Activated naive CD4-positive, alpha-beta T cell treated with anti-CD3 and anti-CD28 coated beads, Interleukin-2, amount 10 ng/mL, durations not matched to agents 7 days and 5 days (primary cell): ENCODE measurements around the gene CDKN1A.
"Not testable (repeated sequence)": the region's sequence is repeated elsewhere in the genome, so short reads cannot be mapped to it uniquely, and the experiment has no call there.

ENCODE experiments used
- CTCF ChIA-PET: fragments of 350-600 bp; sonication (Branson Sonifier 250); formaldehyde crosslinking; loops from one replicate; lab custom pipeline; 2021; ENCODE audit warnings: antibody characterized with exemption; lab: Charles Lee
- DNase-seq: peaks from one replicate; pipeline ENCODE4 v3.0.0-alpha.2; 2020
- H3K27ac Mint-ChIP-seq: one replicate; pipeline ENCODE4 v1.8.0; 2021; ENCODE audit warnings: mild to moderate bottlenecking, moderate library complexity, mixed read lengths
- H3K27me3 Mint-ChIP-seq: one replicate; pipeline ENCODE4 v1.8.0; 2021; ENCODE audit warnings: mild to moderate bottlenecking, mixed read lengths
- H3K36me3 Mint-ChIP-seq: one replicate; pipeline ENCODE4 v1.8.0; 2021; ENCODE audit warnings: mixed read lengths
- H3K4me1 Mint-ChIP-seq: one replicate; pipeline ENCODE4 v1.8.0; 2021; ENCODE audit warnings: mixed read lengths
- H3K4me3 Mint-ChIP-seq: one replicate; pipeline ENCODE4 v1.8.0; 2021; ENCODE audit warnings: mild to moderate bottlenecking, moderate library complexity, mixed read lengths
- H3K9me3 Mint-ChIP-seq: one replicate; pipeline ENCODE4 v1.8.0; 2021; ENCODE audit warnings: mixed read lengths

The CDKN1A gene

DNA sequence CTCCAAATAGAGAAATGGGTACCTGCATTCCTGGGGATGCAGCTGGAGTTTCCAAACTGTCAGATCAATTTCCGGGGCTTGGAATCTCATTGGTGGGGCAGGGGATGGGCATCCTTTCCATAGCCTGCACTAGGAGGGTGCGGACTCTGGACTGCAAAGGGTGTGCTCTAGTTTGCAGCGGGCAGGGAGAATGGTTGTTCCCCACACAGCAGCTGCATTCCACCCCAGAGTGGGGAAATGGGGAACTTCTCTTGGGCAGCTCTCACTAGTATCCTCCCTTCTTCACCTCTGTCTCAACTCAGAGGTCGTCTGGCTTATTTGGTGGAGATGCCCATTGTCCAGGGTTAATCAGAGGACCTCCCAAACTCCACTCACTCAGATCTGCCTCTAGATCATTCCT, 34.5 kb upstream of the CDKN1A start:
- Mint-ChIP-seq H3K27ac (no peak overlapping the region), H3K27me3 (peaks cover 46% of the 10 kb centered on the region), H3K4me1 (no peaks in the 10 kb centered on the region), H3K4me3 (no peak overlapping the region), H3K9me3 (no peaks in the 10 kb centered on the region), H3K36me3 (no peaks in the 10 kb centered on the region)
- DNase-seq: no peak
- CTCF ChIA-PET: interaction anchor here (1.5 kb wide), 1 partner anchor 115 kb away, joined by 3 read pairs; no protein-coding TSS in a partner anchor

- H3K27me3 Mint-ChIP-seq: peaks cover 71% of the 10 kb centered on the region
- CTCF ChIA-PET: no interaction called here
- H3K4me3 Mint-ChIP-seq: no peak overlapping the region
- no peaks in the 10 kb centered on the region for H3K9me3 Mint-ChIP-seq
- H3K36me3 Mint-ChIP-seq: no peaks in the 10 kb centered on the region
- no peak for DNase-seq
- no peak overlapping the region for H3K27ac Mint-ChIP-seq
- no peaks in the 10 kb centered on the region for H3K4me1 Mint-ChIP-seq
Observed at GRCh38 chr6:36649086-36649485, 29.4 kb upstream of the CDKN1A start.

DNA sequence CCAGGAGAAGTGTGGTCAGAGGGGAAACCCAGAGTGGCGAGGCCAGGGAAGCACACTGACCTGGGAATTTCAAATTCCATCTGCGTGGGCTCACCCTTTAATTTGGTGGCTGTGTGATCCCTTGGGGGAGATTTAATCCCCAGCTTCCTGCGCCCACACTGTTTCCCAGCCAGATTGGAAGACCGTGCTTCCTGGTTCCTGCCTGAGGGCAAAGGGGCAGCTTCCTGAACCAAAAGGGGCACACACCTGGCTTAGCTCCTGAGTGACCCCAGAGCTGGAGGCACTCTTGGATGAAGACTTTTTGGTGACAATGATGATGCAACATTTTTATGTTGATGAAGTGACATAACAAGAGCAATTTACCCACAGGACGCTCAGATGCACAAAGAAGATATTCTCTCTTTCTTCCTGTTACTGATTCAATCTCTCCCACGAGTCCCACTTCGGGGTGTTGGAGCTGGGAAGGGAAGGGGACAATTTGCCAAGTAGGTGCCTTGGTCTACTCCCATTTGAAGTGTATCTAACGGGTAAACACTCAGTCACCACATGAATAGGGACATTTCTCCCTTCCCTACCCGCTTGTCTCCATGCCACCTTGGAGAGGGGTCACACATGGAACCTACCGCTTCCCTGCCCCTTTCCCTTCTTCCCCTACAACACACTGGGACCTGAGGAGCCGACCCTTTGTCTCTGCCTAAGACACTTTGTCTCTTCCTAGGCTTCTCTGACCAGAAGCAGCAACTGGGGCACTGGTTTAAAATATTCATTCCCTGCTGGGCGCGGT, 28.6 kb upstream of the CDKN1A start:
- CTCF ChIA-PET: no interaction called here
- no peak overlapping the region for H3K27ac Mint-ChIP-seq

DNA sequence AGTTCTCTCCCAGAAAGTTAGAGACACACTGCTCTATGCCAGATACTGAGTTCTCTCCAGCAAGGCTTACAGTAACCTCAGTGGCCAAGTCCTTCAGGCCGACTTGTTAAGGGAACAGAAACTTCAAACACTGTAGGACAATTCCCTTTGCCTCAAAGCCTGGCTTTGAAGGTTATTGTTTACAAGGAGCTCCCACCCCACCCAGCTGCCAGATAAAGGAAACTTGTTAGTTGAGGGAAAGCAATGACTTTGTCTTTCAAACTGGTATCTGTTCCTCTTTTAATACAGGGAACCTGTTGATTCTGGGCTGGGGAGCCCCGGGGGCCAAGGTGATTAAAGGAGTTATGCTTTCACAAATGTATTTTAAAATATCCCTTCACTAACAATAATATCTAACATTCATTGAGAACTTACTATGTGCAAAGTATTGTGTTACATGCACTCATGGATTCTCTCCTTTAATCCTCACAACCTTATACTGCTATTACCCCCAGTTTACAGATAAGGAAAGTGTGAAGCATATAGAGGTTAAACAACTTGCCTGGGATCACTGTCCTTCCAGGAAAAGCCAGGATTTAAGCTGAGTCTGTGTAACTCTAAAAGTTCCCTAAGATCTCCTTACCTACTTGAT, 27.6 kb upstream of the CDKN1A start:
- no peaks in the 10 kb centered on the region for H3K4me1 Mint-ChIP-seq
- CTCF ChIA-PET: interaction anchor here (1.2 kb wide), 1 partner anchor 16 kb away, joined by 3 read pairs; no protein-coding TSS in a partner anchor
- no peaks in the 10 kb centered on the region for H3K36me3 Mint-ChIP-seq
- H3K27me3 Mint-ChIP-seq: peaks cover 78% of the 10 kb centered on the region
- no peak overlapping the region for H3K4me3 Mint-ChIP-seq
- no peak for DNase-seq
- no peaks in the 10 kb centered on the region for H3K9me3 Mint-ChIP-seq
- no peak overlapping the region for H3K27ac Mint-ChIP-seq

More for the DNA sequence above, 28.6 kb upstream of the CDKN1A start:
- DNase-seq: no peak
- peaks cover 71% of the 10 kb centered on the region for H3K27me3 Mint-ChIP-seq
- H3K4me1 Mint-ChIP-seq: no peaks in the 10 kb centered on the region
- no peaks in the 10 kb centered on the region for H3K36me3 Mint-ChIP-seq
- no peaks in the 10 kb centered on the region for H3K9me3 Mint-ChIP-seq
- H3K4me3 Mint-ChIP-seq: no peak overlapping the region

DNA sequence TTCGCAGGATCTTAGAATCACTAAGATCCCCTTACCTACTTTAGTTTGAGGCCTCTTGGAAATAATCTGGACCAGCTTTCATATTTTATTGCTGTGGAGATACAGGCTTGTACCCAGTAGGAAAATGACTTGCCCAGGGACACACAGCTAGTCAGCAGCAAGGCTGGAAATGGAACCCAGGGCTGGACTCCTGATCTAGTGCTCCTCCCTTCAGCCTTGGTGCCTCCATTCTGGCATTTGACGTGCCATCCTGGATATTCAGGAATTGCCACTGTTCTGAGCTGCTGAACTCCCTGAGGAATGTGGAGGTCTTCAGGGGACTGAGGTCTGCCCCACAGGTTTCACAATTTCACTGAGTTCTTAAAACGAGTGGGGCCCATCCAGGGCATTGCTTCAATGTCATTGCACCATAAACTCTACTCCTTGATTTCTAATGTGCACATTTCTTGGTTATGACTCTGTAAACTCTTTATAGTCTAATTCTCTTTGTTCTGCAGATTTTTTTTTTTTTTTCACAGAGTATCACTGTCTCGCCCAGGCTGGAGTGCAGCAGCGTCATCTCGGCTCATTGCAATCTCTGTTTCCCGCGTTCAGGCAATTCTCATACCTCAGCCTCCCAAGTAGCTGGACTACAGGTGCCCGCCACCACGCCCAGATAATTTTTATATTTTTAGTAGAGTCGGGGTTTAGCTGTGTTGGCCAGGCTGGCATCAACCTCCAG, 26.7 kb upstream of the CDKN1A start:
- Mint-ChIP-seq H3K4me3 (no peak overlapping the region), H3K27me3 (peaks cover 80% of the 10 kb centered on the region)

DNA sequence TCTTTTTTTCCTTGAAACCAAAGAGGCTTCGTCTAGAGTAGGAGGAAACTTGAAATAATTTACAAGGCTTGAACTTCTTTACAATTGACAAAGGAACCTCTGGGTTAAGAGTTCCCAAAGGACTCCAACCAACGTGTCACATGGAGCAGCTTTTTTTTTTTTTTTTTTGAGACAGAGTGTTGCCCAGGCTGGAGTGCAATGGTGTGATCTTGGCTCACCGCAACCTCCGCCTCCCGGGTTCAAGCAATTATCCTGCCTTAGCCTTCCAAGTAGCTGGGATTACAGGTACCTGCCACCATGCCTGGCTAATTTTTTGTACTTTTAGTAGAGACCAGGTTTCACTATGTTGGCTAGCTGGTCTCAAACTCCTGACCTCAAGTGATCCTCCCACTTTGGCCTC, 24.0 kb upstream of the CDKN1A start:
- not testable (repeated sequence) for DNase-seq, H3K4me3 Mint-ChIP-seq, H3K27ac Mint-ChIP-seq, H3K4me1 Mint-ChIP-seq, H3K36me3 Mint-ChIP-seq, H3K9me3 Mint-ChIP-seq
- H3K27me3 Mint-ChIP-seq: peaks cover 80% of the 10 kb centered on the region
- CTCF ChIA-PET: interaction anchor here (0.7 to 1.4 kb wide), 2 partner anchors 20 to 29 kb away, joined by 3 to 4 read pairs; no protein-coding TSS in a partner anchor

More for the DNA sequence above, 26.7 kb upstream of the CDKN1A start:
- Mint-ChIP-seq H3K36me3 (no peaks in the 10 kb centered on the region), H3K27ac (no peak overlapping the region), H3K9me3 (no peaks in the 10 kb centered on the region), H3K4me1 (no peaks in the 10 kb centered on the region)
- DNase-seq: no peak
- CTCF ChIA-PET: interaction anchor here (1.2 kb wide), 1 partner anchor 15 kb away, joined by 3 read pairs; no protein-coding TSS in a partner anchor

DNA sequence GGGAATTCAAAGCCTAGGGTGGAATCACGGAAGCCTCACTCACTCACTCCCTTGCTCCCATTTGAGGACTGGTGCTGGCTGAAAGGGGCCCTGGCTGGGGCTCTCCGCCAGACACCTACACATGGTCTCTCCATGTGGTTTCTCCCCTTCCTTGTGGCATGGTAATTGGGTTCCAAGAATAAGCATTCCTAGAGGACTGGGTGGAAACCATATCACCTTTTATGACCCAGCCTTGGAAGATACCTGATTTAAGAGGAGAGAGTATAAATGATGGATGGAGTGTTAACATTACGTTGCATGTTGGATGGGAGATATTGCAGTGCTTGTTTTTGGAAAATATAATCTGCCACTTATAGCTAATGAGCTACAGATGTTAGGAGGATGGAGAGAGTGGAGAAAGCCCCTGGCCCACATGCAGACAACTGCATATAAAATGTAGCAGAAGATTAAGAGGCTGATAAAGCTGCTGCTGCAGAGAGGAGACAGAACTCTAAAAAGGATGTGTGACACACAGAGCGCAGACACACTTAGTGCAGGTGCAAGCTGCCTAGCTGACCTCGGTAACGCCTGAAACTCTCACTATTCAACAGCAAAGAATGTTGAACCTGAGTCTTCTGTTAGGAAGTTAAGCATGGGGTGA, 23.3 kb upstream of the CDKN1A start:
- no peaks in the 10 kb centered on the region for H3K4me1 Mint-ChIP-seq
- no peaks in the 10 kb centered on the region for H3K36me3 Mint-ChIP-seq
- no peak overlapping the region for H3K27ac Mint-ChIP-seq
- H3K27me3 Mint-ChIP-seq: peaks cover 72% of the 10 kb centered on the region
- no peak overlapping the region for H3K4me3 Mint-ChIP-seq
- CTCF ChIA-PET: interaction anchor here (0.7 to 1.4 kb wide), 2 partner anchors 21 to 30 kb away, joined by 3 to 4 read pairs; no protein-coding TSS in a partner anchor
- DNase-seq: no peak
- no peaks in the 10 kb centered on the region for H3K9me3 Mint-ChIP-seq

DNA sequence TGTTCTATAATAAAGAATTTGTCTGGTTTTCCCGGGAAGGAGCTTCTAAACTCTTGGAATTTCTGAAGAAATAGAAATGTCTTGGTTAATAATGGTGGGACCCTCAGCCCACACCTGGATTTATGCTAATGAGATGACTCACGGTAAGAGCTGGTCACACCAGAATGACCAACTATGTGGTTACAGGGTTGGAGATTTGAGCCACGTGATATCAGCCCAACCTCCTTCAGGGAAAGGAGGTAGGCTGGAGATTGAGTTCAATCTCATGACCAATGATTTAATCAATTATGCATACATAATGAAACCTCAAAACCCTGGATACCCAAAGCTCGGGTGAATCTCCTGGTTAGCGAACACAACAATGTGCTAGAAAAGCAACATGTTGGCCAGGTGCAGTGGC, 22.1 kb upstream of the CDKN1A start:
- peaks cover 60% of the 10 kb centered on the region for H3K27me3 Mint-ChIP-seq
- no peaks in the 10 kb centered on the region for H3K9me3 Mint-ChIP-seq
- H3K4me1 Mint-ChIP-seq: no peaks in the 10 kb centered on the region
- no peak for DNase-seq
- H3K27ac Mint-ChIP-seq: no peak overlapping the region
- no peaks in the 10 kb centered on the region for H3K36me3 Mint-ChIP-seq
- CTCF ChIA-PET: interaction anchor here (0.6 to 1.2 kb wide), 2 partner anchors 103 to 491 kb away, joined by 3 read pairs; no protein-coding TSS in a partner anchor
- no peak overlapping the region for H3K4me3 Mint-ChIP-seq

- Mint-ChIP-seq H3K4me3 (no peak overlapping the region), H3K4me1 (peaks cover 3% of the 10 kb centered on the region), H3K36me3 (no peaks in the 10 kb centered on the region), H3K27me3 (peaks cover 52% of the 10 kb centered on the region), H3K9me3 (no peaks in the 10 kb centered on the region), H3K27ac (no peak overlapping the region)
- no peak for DNase-seq
- CTCF ChIA-PET: interaction anchor here (1.2 kb wide), 1 partner anchor 102 kb away, joined by 3 read pairs; no protein-coding TSS in a partner anchor
Observed at GRCh38 chr6:36657271-36657670, 21.2 kb upstream of the CDKN1A start.

GRCh38 chr6:36657942-36658544, 20.5 kb upstream of the CDKN1A start:
- Mint-ChIP-seq H3K27me3 (peaks cover 46% of the 10 kb centered on the region), H3K27ac (no peak overlapping the region), H3K36me3 (no peaks in the 10 kb centered on the region), H3K9me3 (no peaks in the 10 kb centered on the region), H3K4me3 (no peak overlapping the region), H3K4me1 (peaks cover 11% of the 10 kb centered on the region)
- no peak for DNase-seq
- CTCF ChIA-PET: no interaction called here

DNA sequence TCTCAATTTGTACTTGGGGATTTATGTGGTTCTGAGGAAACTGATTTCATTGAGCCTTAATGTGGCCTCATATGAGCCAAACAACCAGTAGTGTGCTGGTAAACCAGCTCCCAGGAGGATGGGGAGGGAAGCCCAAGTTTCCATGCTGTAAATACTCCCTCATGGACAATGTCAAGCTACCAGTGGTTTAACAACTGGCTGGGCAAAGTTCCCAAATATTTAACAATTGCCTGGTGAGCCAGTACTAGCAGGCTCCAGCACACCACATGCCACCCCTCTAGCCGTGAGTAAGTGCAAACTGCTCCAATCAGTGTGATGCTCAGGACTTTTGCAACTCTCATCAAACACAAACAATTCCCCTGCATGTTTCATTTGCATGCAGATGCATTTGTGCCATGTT, 19.2 kb upstream of the CDKN1A start:
- Mint-ChIP-seq H3K4me1 (peaks cover 21% of the 10 kb centered on the region), H3K27ac (no peak overlapping the region), H3K27me3 (peaks cover 36% of the 10 kb centered on the region), H3K9me3 (no peaks in the 10 kb centered on the region), H3K36me3 (no peaks in the 10 kb centered on the region), H3K4me3 (no peak overlapping the region)
- no peak for DNase-seq
- CTCF ChIA-PET: interaction anchor here (1.2 kb wide), 1 partner anchor 123 kb away, joined by 3 read pairs; no protein-coding TSS in a partner anchor

- H3K27me3 Mint-ChIP-seq: peaks cover 20% of the 10 kb centered on the region
- H3K9me3 Mint-ChIP-seq: no peaks in the 10 kb centered on the region
- no peak overlapping the region for H3K4me3 Mint-ChIP-seq
- CTCF ChIA-PET: no interaction called here
- H3K36me3 Mint-ChIP-seq: no peaks in the 10 kb centered on the region
- H3K4me1 Mint-ChIP-seq: peaks cover 21% of the 10 kb centered on the region
- no peak for DNase-seq
- no peak overlapping the region for H3K27ac Mint-ChIP-seq
Observed at GRCh38 chr6:36660771-36661471, 17.6 kb upstream of the CDKN1A start.

- Mint-ChIP-seq H3K9me3 (no peaks in the 10 kb centered on the region), H3K4me1 (peaks cover 21% of the 10 kb centered on the region), H3K27me3 (peaks cover 15% of the 10 kb centered on the region), H3K27ac (no peak overlapping the region), H3K4me3 (no peak overlapping the region), H3K36me3 (no peaks in the 10 kb centered on the region)
- DNase-seq: no peak
- CTCF ChIA-PET: interaction anchor here (0.9 to 2.1 kb wide), 5 partner anchors 11 to 43 kb away, joined by 3 to 10 read pairs (median 4); partner anchors contain the start of gene CDKN1A
Observed at GRCh38 chr6:36662380-36662779, 16.1 kb upstream of the CDKN1A start.
